G401.6 (cell line): ENCODE data around the gene FOXI1.

Experiments
- FAIRE-seq: peaks from 2 replicates; lab custom pipeline; 2012; peaks lifted over from hg19 to GRCh38; lab: Jason Lieb, UNC

FOXI1 gene

DNA sequence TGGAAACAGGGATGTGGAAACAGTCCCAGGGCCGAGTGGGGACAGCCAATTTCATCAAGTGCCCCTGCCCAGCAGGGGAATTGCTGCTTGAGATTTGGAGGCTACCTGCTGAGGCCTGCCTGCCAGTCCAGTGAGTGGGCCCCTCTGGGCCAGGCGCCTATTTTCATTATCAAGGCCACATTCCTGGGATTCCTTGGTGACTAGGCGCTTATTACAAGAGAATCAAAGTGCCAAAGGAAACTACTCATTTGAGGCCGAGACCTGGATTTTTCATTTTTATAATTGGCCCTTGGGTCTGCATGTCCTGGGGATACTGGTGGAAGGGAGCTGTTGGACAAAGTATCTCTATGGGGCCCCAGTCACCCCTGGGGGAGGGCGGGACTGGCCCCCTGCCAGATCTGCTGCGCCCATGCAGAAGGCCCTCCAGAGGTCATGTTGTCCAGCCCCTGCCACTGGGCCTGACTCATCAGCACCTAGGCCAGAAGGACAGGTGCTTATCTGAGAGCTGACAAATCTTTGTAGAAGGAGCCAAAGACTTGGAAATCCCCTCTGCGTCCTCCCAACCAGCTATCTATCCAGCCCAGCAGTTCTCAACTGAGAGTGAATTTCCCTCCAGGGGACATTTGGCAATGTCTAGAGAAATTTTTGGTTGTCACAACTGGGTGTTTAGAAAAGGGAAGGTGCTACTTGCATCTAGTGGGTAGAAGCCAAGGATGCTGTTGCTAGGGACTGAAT is 45.6 kb downstream of the FOXI1 start:
- no peak for FAIRE-seq

- no peak for FAIRE-seq
These were observed 47.1 kb downstream of the FOXI1 start for GRCh38 chr5:170152767-170153166.

- FAIRE-seq: no peak
These were observed 48.6 kb downstream of the FOXI1 start for GRCh38 chr5:170154297-170154696.

DNA sequence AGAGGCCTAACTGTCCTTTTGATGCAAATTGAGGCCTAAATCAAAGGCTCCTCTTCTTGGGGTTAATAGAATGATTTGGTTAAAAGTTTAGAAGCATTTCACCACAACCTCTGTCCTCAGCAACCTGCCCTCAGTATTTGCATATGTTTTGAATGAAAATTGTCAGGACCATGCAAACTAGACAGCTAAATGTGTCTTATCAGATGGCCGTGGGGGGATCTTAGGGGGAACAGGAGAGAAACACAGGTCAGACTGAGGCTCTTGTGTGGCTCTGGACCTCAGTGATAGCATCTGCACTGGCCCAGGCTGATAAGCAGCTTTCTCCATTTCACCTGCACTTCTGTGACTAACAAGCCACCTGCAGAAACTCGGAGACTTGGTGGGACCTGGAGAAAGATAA is 49.0 kb downstream of the FOXI1 start:
- FAIRE-seq: no peak

GRCh38 chr5:170155771-170156170 is 50.1 kb downstream of the FOXI1 start:
- no peak for FAIRE-seq

DNA sequence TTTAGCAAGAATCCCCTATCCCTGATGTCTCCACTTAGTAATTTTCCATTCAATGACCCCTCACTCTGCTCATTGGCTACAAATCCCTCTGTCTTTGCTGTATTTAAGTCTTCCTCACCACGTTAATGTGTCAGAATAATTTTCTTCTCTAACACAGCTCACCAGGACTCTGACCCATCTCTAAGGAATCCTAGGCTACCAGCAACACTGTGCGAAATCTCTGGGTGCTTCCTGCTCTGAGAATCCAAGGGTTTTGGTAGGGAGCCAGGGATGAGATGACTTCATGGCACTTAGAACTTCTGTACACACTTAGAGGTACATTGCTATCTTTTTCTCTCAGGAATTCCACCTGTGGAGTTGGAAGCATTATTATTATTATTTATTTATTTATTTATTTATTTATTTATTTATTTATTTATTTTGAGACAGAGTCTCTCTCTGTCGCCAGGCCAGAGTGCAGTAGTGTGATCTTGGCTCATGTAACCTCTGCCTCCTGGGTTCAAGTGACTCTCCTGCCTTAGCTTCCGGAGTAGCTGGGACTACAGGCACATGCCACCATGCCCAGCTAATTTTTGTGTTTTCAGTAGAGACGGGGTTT is 53.5 kb downstream of the FOXI1 start:
- FAIRE-seq: no peak
